Gastroesophageal sphincter (tissue), 4 donors: ENCODE results near the gene ZC3H14. TPM values are rescaled to one million over a fixed set of nuclear protein-coding genes. Genes with fewer than 3 reads are reported as not detected.

Source experiments
- ATAC-seq: fragments of 150-250 bp; one replicate; pipeline ENCODE4 v1.9.1; 2016; ENCODE audit warnings: mild to moderate bottlenecking, moderate library complexity
- H3K27ac ChIP-seq, 4 donors: fragments of 200-600 bp; sonication (generic) in 3 of 4; 1 replicate in 3 of 4; 2 replicates in 1 of 4; pipeline ENCODE4 v1.5.1; 2016 to 2019
- H3K27me3 ChIP-seq: fragments of 200-600 bp; sonication (generic); one replicate; pipeline ENCODE4 v1.5.1; 2019
- H3K36me3 ChIP-seq, 2 donors: fragments of 200-600 bp; sonication (generic); one replicate each; pipeline ENCODE4 v1.5.1; 2019; ENCODE audit warnings: control low read depth in 1 of 2
- H3K4me1 ChIP-seq, 3 donors: fragments of 200-600 bp; sonication (generic); 1 replicate in 2 of 3; 2 replicates in 1 of 3; pipeline ENCODE4 v1.5.1; 2016 to 2019; ENCODE audit warnings: control low read depth in 2 of 3
- H3K4me3 ChIP-seq, 2 donors: fragments of 200-600 bp; sonication (generic); one replicate each; pipeline ENCODE4 v1.5.1; 2019; ENCODE audit warnings: mild to moderate bottlenecking in 1 of 2, moderate library complexity in 1 of 2
- H3K9me3 ChIP-seq, 3 donors: fragments of 200-600 bp; sonication (generic); one replicate each; pipeline ENCODE4 v1.5.1; 2017 to 2019; ENCODE audit warnings: control low read depth in 2 of 3
- EP300 ChIP-seq: sonication (generic); formaldehyde crosslinking; IDR thresholded peaks from one replicate; pipeline ENCODE4 v1.6.1; 2017; ENCODE audit warnings: antibody characterized with exemption, mild to moderate bottlenecking
- POLR2A ChIP-seq, 2 donors: fragments of 450-650 bp; IDR thresholded peaks; one replicate each; pipeline ENCODE4 v1.6.1; 2017; ENCODE audit warnings: antibody characterized with exemption in 2 of 2, mild to moderate bottlenecking in 2 of 2, moderate library complexity in 1 of 2
- POLR2AphosphoS5 ChIP-seq: sonication (generic); formaldehyde crosslinking; IDR thresholded peaks from one replicate; pipeline ENCODE4 v1.6.1; 2017; ENCODE audit warnings: antibody characterized with exemption
- WGBS, 2 donors: methylation state at CpG; one replicate each; pipeline ENCODE4 v1.1.5; 2018; ENCODE audit warnings: low coverage in 1 of 2; 5-methylcytosine and 5-hydroxymethylcytosine counted together
- total RNA-seq, 4 donors: library from RNA; depleted of rRNA; stranded (reverse); fragments of >200 nt; gene quantifications; one replicate each; pipeline ENCODE4 v1.1.0, GENCODE V29; 2016
- TF ChIP-seq, protein P1 (sequence below), 4 experiments: fragments of 200-600 bp in 2 of 4; fragments of 450-650 bp in 2 of 4; sonication (generic) in 1 of 4; IDR thresholded peaks; one replicate each; pipeline ENCODE4 v1.5.1; 2017 to 2019; ENCODE audit warnings: antibody characterized with exemption in 4 of 4, mild to moderate bottlenecking in 2 of 4, moderate library complexity in 2 of 4

Gene ZC3H14
- total RNA-seq, 4 donors from 2014 or later, result 59.1 to 84.5 (median 72.3) TPM

DNA sequence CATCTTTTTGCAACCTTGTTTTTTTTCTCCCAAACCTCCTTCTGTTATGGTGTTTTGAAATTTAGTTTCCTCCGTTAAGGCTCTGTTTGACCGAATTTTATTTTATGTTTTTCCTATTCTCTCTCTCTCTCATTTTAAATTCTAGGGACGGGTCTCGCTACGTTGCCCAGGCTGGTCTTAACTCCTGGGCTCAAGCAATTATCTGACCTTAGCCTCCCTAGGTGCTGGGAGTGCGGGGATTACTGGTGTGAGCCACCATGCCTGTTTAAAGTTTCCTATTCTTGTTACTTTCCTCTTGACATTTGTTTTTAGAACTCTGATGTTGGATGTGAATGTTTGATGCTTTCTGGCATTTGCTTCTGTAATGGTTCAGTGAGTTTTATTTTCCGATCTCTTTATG lies 1.0 kb downstream of the ZC3H14 start:
- Histone ChIP-seq H3K36me3 (peaks cover 0 to 13% of the 10 kb centered on the region in 2 donors), H3K27ac (peak overlapping the region in 3 of 4 donors; percentile 91 to 98 (median 96)), H3K4me1 (peaks cover 0 to 30% (median 11%) of the 10 kb centered on the region in 3 donors), H3K27me3 (no peaks in the 10 kb centered on the region), H3K4me3 (peak overlapping the region; percentile 83 to 97), H3K9me3 (no peaks in the 10 kb centered on the region)
- no peak for TF ChIP-seq POLR2A (IDR thresholded peaks at IDR 0.05)
- TF ChIP-seq, protein P1, sequence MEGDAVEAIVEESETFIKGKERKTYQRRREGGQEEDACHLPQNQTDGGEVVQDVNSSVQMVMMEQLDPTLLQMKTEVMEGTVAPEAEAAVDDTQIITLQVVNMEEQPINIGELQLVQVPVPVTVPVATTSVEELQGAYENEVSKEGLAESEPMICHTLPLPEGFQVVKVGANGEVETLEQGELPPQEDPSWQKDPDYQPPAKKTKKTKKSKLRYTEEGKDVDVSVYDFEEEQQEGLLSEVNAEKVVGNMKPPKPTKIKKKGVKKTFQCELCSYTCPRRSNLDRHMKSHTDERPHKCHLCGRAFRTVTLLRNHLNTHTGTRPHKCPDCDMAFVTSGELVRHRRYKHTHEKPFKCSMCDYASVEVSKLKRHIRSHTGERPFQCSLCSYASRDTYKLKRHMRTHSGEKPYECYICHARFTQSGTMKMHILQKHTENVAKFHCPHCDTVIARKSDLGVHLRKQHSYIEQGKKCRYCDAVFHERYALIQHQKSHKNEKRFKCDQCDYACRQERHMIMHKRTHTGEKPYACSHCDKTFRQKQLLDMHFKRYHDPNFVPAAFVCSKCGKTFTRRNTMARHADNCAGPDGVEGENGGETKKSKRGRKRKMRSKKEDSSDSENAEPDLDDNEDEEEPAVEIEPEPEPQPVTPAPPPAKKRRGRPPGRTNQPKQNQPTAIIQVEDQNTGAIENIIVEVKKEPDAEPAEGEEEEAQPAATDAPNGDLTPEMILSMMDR (IDR thresholded peaks at IDR 0.05), result no peak
- TF ChIP-seq EP300, result no peak
- TF ChIP-seq POLR2AphosphoS5, result no peak
- WGBS, 2 donors, result 15 to 21% methylated on average over 6 to 7 of the region's 7 CpGs
- ATAC-seq, result no peak

DNA sequence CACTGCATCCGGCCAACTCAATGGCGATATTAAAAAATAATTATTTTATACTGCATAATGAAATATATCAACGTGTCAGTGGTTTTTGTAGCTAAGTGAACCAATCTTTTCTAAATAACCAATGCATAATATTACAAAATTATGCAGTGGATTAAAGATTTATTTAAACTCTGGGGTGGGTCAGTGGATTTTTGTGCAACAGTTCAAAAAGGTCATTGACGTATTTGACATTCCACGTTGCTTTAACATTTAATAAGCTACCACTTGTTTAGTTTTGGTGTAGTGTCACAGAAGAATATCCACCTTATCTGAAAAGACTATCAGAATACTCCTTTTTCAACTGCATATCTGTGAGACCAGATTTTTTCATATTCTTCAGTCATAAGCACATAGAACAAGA lies 2.6 kb downstream of the ZC3H14 start:
- no peaks in the 10 kb centered on the region for H3K9me3 ChIP-seq
- H3K27me3 ChIP-seq, result no peaks in the 10 kb centered on the region
- H3K4me3 ChIP-seq, result no peak overlapping the region
- no peak for TF ChIP-seq EP300
- no peak for TF ChIP-seq POLR2AphosphoS5
- TF ChIP-seq, protein P1 (IDR thresholded peaks at IDR 0.05), result no peak
- no peak for TF ChIP-seq POLR2A (IDR thresholded peaks at IDR 0.05)
- no peak overlapping the region for H3K27ac ChIP-seq
- peaks cover 0 to 30% (median 11%) of the 10 kb centered on the region in 3 donors for H3K4me1 ChIP-seq
- ATAC-seq, result no peak
- WGBS, 2 donors, result 81 to 88% methylated on average over 5 of the region's 5 CpGs
- peaks cover 0 to 29% of the 10 kb centered on the region in 2 donors for H3K36me3 ChIP-seq

DNA sequence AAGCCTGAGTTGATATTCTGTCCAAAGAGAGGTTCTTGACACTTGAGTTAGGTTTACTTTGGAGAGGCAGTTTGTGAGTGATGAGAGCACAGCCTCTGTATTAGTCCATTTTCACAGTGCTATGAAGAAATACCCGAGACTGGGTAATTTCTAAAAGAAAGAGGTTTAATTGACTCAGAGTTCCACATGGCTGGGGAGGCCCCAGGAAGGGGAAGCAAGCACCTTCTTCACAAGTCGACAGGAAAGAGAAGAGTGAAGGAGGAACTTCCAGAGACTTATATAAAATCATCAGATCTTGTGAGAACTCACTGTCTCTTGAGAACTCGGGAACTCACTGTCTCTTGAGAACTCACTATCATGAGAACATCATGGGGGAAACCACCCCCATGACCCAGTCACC lies 5.4 kb downstream of the ZC3H14 start:
- WGBS, 2 donors, result 53 to 80% methylated on average over 3 of the region's 3 CpGs
- no peak overlapping the region for H3K4me3 ChIP-seq
- no peaks in the 10 kb centered on the region for H3K27me3 ChIP-seq
- TF ChIP-seq POLR2AphosphoS5, result no peak
- TF ChIP-seq, protein P1 (IDR thresholded peaks at IDR 0.05), result no peak
- H3K36me3 ChIP-seq, result peaks cover 8 to 56% of the 10 kb centered on the region in 2 donors
- H3K27ac ChIP-seq, result no peak overlapping the region
- peaks cover 0 to 24% (median 11%) of the 10 kb centered on the region in 3 donors for H3K4me1 ChIP-seq
- ATAC-seq, result no peak
- no peaks in the 10 kb centered on the region for H3K9me3 ChIP-seq

DNA sequence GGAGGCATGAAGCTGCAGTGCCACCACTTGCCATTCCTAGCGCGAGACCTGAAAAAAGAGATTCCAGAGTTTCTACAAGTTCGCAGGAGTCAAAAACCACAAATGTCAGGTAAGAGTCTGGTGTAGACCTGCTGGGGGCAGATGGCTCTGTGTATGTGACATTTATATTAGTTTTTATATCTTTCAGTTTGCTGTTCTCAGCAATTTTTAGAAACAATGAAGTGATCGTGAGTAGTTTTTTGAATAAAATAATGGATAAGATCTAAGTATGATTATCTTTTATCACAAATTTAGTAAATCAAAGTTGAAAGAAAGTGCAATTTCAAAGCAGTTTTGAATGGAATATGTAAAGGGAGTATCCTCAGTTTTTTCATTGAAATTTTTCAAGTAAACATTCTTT lies 9.3 kb downstream of the ZC3H14 start:
- Histone ChIP-seq H3K9me3 (no peaks in the 10 kb centered on the region), H3K27ac (no peak overlapping the region), H3K36me3 (peaks cover 11 to 96% of the 10 kb centered on the region in 2 donors), H3K27me3 (no peaks in the 10 kb centered on the region), H3K4me1 (no peaks in the 10 kb centered on the region), H3K4me3 (no peak overlapping the region)
- ATAC-seq, result no peak
- WGBS, 2 donors, result 91 to 100% methylated on average over 4 of the region's 4 CpGs
- no peak for TF ChIP-seq POLR2AphosphoS5
- TF ChIP-seq EP300, result no peak
- TF ChIP-seq, protein P1 (IDR thresholded peaks at IDR 0.05), result no peak
- TF ChIP-seq POLR2A (IDR thresholded peaks at IDR 0.05), result no peak

DNA sequence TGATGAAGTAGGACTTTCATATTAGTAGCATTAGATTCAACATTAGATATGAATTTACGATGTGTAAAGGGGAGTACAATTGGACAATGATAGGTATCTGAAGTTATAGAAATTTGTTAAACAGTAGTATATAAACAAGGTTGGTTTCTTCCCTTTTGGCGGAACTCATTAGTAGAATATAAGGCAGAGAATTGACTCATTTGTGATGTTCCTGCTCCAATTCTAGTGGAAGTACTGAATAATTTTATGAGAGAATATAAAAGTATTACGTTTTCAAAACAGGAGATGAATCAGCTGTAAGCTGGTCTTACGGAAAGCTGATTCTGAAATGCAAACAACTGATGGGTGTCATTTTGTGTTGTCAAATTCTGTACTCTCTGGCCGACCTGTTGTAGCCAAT lies 13.4 kb downstream of the ZC3H14 start:
- Histone ChIP-seq H3K36me3 (peaks cover 17 to 100% of the 10 kb centered on the region in 2 donors), H3K27me3 (no peaks in the 10 kb centered on the region), H3K27ac (no peak overlapping the region), H3K4me1 (no peaks in the 10 kb centered on the region), H3K9me3 (no peaks in the 10 kb centered on the region), H3K4me3 (no peak overlapping the region)
- no peak for ATAC-seq
- TF ChIP-seq, protein P1 (IDR thresholded peaks at IDR 0.05), result no peak
- no peak for TF ChIP-seq POLR2AphosphoS5
- no peak for TF ChIP-seq EP300
- no peak for TF ChIP-seq POLR2A (IDR thresholded peaks at IDR 0.05)
- 85 to 90% methylated on average over 5 of the region's 5 CpGs for WGBS, 2 donors
